Parathyroid adenoma (tissue), 2 donors: Measurements from ENCODE around the gene TMEM154.

ENCODE experiments used
- H2AFZ ChIP-seq: fragments of 300-600 bp; sonication (generic); one replicate; pipeline ENCODE4 v1.7.0; 2017; ENCODE audit warnings: antibody characterized with exemption, mild to moderate bottlenecking
- H3K27ac ChIP-seq: fragments of 300-600 bp; sonication (generic); one replicate; pipeline ENCODE4 v1.7.0; 2017
- H3K27me3 ChIP-seq: fragments of 300-600 bp; sonication (generic); one replicate; pipeline ENCODE4 v1.7.0; 2017; ENCODE audit warnings: low read length; ENCODE audit not compliant: control insufficient read depth, insufficient read depth
- H3K36me3 ChIP-seq: fragments of 300-600 bp; sonication (generic); one replicate; pipeline ENCODE4 v1.7.0; 2017; ENCODE audit warnings: low read length; ENCODE audit not compliant: control insufficient read depth, insufficient read depth
- H3K4me1 ChIP-seq: fragments of 300-600 bp; sonication (generic); one replicate; pipeline ENCODE4 v1.7.0; 2017; ENCODE audit warnings: control low read depth
- H3K4me2 ChIP-seq: fragments of 300-600 bp; sonication (generic); one replicate; pipeline ENCODE4 v1.7.0; 2017; ENCODE audit warnings: low read length
- H3K4me3 ChIP-seq: fragments of 300-600 bp; sonication (generic); one replicate; pipeline ENCODE4 v1.7.0; 2017; ENCODE audit warnings: low read depth, low read length
- H3K79me2 ChIP-seq: fragments of 300-600 bp; sonication (generic); one replicate; pipeline ENCODE4 v1.7.0; 2017; ENCODE audit warnings: control low read depth
- H3K9ac ChIP-seq: fragments of 300-600 bp; sonication (generic); one replicate; pipeline ENCODE4 v1.7.0; 2017; ENCODE audit warnings: mild to moderate bottlenecking
- H3K9me3 ChIP-seq: fragments of 300-600 bp; sonication (generic); one replicate; pipeline ENCODE4 v1.7.0; 2017; ENCODE audit warnings: low read length; ENCODE audit not compliant: control insufficient read depth
- CTCF ChIP-seq: fragments of 300-600 bp; sonication (generic); IDR thresholded peaks from one replicate; pipeline ENCODE4 v1.7.0; 2017; ENCODE audit warnings: antibody characterized with exemption, mild to moderate bottlenecking
- donor health status: primary hyperparathyroidism.

TMEM154 gene

DNA sequence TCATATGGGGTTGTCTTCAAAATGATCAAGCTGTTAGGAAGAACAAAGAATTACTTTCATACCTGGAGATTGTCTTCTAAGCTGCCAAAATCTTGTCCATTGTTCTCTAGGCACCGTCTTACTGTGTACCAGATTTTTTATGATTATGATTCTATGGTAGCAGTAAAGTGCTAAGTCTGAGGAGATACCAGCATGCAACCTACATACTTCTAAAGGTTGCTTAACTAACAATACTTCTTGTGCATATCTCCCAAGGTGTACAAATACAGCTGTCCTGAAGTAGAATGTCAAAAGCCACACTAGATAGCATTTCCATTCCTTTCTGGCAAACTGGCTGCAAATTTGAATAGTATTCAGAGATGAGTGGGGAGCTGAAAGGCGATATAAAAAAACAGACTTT is 81.3 kb downstream of the TMEM154 start:
- Histone ChIP-seq H3K79me2 (no peaks in the 10 kb centered on the region), H3K4me3 (no peak overlapping the region), H3K36me3 (no peaks in the 10 kb centered on the region), H3K4me2 (no peak overlapping the region), H3K9me3 (no peaks in the 10 kb centered on the region), H3K4me1 (no peaks in the 10 kb centered on the region), H3K9ac (no peak overlapping the region), H3K27me3 (no peaks in the 10 kb centered on the region), H2AFZ (no peak overlapping the region), H3K27ac (no peak overlapping the region)
- TF ChIP-seq CTCF, result no peak

DNA sequence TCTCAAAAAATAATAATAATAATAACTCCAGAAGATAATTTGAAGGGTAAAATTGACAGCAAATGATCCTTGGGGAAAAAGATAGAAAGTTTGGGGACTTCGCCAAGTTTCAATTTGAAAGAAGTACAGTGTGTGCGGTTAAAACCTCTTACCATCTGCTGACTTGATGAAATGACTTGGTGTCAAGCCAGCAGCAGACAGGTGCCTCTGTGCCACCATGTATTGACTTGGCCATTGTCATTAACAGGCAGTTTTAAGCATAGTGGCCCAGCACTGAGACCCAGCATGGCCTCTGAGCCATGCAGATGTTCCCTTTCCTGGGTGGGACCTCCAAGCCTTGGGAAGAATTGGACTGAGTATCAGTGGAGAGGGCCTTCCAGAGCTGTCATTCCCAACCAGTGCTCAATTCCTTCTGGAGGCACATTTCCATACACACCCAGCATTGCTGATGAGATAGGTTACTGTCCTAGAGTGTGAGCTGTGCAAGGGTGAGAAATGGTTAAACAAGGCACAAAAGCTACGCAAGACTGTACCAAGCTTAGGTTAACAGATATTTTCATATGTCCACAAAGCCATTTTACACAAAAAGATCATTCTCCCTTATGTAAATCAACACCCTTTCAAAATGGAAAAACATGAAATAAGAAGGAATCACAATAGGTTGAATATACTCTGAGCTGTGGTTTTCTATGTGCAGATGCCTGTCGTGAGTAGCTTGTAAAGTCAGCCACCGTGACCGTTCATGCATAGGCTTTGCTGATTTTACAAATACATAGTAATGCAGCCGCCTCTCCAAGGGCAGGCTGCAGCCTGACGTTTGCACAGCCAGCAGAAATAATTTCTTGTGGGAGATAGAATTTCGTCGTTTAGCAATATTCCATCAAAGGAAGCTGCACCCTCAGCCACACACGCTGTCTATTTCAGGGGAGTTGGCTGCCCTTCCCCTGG is 84.5 kb downstream of the TMEM154 start:
- H3K4me1 ChIP-seq, result no peaks in the 10 kb centered on the region
- no peak overlapping the region for H3K9ac ChIP-seq
- H3K4me3 ChIP-seq, result no peak overlapping the region
- TF ChIP-seq CTCF, result no peak
- H3K27ac ChIP-seq, result no peak overlapping the region
- peak overlapping the region; percentile 8 for H2AFZ ChIP-seq
- H3K9me3 ChIP-seq, result no peaks in the 10 kb centered on the region
- H3K4me2 ChIP-seq, result no peak overlapping the region
- no peaks in the 10 kb centered on the region for H3K27me3 ChIP-seq
- H3K79me2 ChIP-seq, result no peaks in the 10 kb centered on the region
- no peaks in the 10 kb centered on the region for H3K36me3 ChIP-seq

DNA sequence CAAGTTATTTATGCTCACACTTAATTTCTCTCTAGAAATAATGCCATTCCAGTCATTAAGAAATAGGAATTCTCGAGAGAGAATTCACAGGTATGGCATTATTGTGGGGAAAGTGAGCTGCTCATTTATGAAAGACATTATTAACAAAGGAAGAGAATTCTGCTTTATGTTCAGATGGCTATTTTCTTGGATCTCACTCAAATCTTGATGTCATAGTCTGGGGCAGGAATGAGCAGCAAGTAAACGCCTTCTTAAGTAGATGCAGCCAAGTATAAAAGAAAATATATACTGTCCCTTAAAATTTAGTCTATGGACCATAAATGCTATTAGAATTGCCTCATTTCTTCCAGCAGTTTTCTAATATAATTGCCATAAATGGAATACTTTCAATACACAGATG is 85.7 kb downstream of the TMEM154 start:
- no peak overlapping the region for H2AFZ ChIP-seq
- no peak for TF ChIP-seq CTCF
- H3K4me2 ChIP-seq, result no peak overlapping the region
- no peaks in the 10 kb centered on the region for H3K9me3 ChIP-seq
- no peaks in the 10 kb centered on the region for H3K79me2 ChIP-seq
- H3K27me3 ChIP-seq, result no peaks in the 10 kb centered on the region
- H3K4me3 ChIP-seq, result no peak overlapping the region
- H3K27ac ChIP-seq, result no peak overlapping the region
- H3K36me3 ChIP-seq, result no peaks in the 10 kb centered on the region
- no peak overlapping the region for H3K9ac ChIP-seq
- no peaks in the 10 kb centered on the region for H3K4me1 ChIP-seq

GRCh38 chr4:152591876-152592275 is 87.9 kb downstream of the TMEM154 start:
- no peak overlapping the region for H3K9ac ChIP-seq
- H3K9me3 ChIP-seq, result no peaks in the 10 kb centered on the region
- peak overlapping the region; percentile 62 for H2AFZ ChIP-seq
- H3K4me2 ChIP-seq, result no peak overlapping the region
- H3K27ac ChIP-seq, result no peak overlapping the region
- TF ChIP-seq CTCF, result no peak
- no peaks in the 10 kb centered on the region for H3K27me3 ChIP-seq
- H3K36me3 ChIP-seq, result no peaks in the 10 kb centered on the region
- H3K4me1 ChIP-seq, result no peaks in the 10 kb centered on the region
- H3K79me2 ChIP-seq, result no peaks in the 10 kb centered on the region
- no peak overlapping the region for H3K4me3 ChIP-seq

- Histone ChIP-seq H3K4me1 (no peaks in the 10 kb centered on the region), H3K4me2 (no peak overlapping the region), H3K4me3 (no peak overlapping the region), H3K9ac (no peak overlapping the region), H2AFZ (peak overlapping the region; percentile 62), H3K36me3 (no peaks in the 10 kb centered on the region), H3K79me2 (no peaks in the 10 kb centered on the region), H3K27me3 (no peaks in the 10 kb centered on the region), H3K9me3 (no peaks in the 10 kb centered on the region), H3K27ac (no peak overlapping the region)
- TF ChIP-seq CTCF, result no peak
These were observed 88.4 kb downstream of the TMEM154 start for GRCh38 chr4:152591396-152591795.
